HEK293T (cell line): Measurements from ENCODE around the gene NDUFAF8.

Source experiments
- CTCF ChIA-PET: fragments of 350-600 bp; formaldehyde crosslinking; extraction: SDS; loops from one replicate; lab custom pipeline; 2021; ENCODE audit warnings: antibody characterized with exemption, inconsistent platforms; lab: Yijun Ruan, JAX
- POLR2A ChIA-PET: fragments of 350-600 bp; formaldehyde crosslinking; extraction: SDS; loops from one replicate; lab custom pipeline; 2020; ENCODE audit warnings: antibody characterized with exemption, inconsistent platforms; lab: Yijun Ruan, JAX
- DNase-seq: peaks from one replicate; pipeline ENCODE4 v3.0.0; 2012; ENCODE audit warnings: mixed read lengths; ENCODE audit errors: extremely low spot score
- ARNT ChIP-seq: fragments of 450-650 bp; IDR thresholded peaks from 2 replicates; pipeline ENCODE4 v1.6.1; 2017; ENCODE audit warnings: mild to moderate bottlenecking
- BHLHE40 ChIP-seq: fragments of 450-650 bp; IDR thresholded peaks from 2 replicates; pipeline ENCODE4 v1.6.1; 2016; ENCODE audit warnings: mild to moderate bottlenecking, moderate library complexity, borderline replicate concordance
- CTBP1 ChIP-seq: fragments of 450-650 bp; IDR thresholded peaks from 2 replicates; pipeline ENCODE4 v1.6.1; 2016; ENCODE audit warnings: borderline replicate concordance
- ELF4 ChIP-seq: fragments of 450-650 bp; IDR thresholded peaks from 2 replicates; pipeline ENCODE4 v1.6.1; 2017; ENCODE audit warnings: antibody characterized with exemption
- FOXA1 ChIP-seq: fragments of 450-650 bp; IDR thresholded peaks from 2 replicates; pipeline ENCODE4 v1.6.1; 2016; ENCODE audit warnings: mild to moderate bottlenecking
- FOXK2 ChIP-seq: fragments of 450-650 bp; IDR thresholded peaks from 2 replicates; pipeline ENCODE4 v1.6.1; 2016; ENCODE audit warnings: mild to moderate bottlenecking
- FOXM1 ChIP-seq: fragments of 450-650 bp; IDR thresholded peaks from 2 replicates; pipeline ENCODE4 v1.6.1; 2017; ENCODE audit warnings: mild to moderate bottlenecking, borderline replicate concordance
- HDGF ChIP-seq: fragments of 450-650 bp; IDR thresholded peaks from 2 replicates; pipeline ENCODE4 v1.6.1; 2017; ENCODE audit warnings: antibody characterized with exemption, borderline replicate concordance
- L3MBTL2 ChIP-seq: fragments of 450-650 bp; conservative IDR thresholded peaks from 2 replicates; pipeline ENCODE4 v1.6.1; 2016; ENCODE audit warnings: mild to moderate bottlenecking
- LEF1 ChIP-seq: fragments of 450-650 bp; IDR thresholded peaks from 2 replicates; pipeline ENCODE4 v1.6.1; 2017; ENCODE audit warnings: mild to moderate bottlenecking, borderline replicate concordance
- NFRKB ChIP-seq: fragments of 450-650 bp; IDR thresholded peaks from 2 replicates; pipeline ENCODE4 v1.6.1; 2016; ENCODE audit warnings: mild to moderate bottlenecking, moderate library complexity
- PKNOX1 ChIP-seq: fragments of 450-650 bp; IDR thresholded peaks from 2 replicates; pipeline ENCODE4 v1.6.1; 2016
- SP1 ChIP-seq: fragments of 450-650 bp; IDR thresholded peaks from 2 replicates; pipeline ENCODE4 v1.6.1; 2017
- SUZ12 ChIP-seq: fragments of 450-650 bp; IDR thresholded peaks from 2 replicates; pipeline ENCODE4 v1.6.1; 2016; ENCODE audit warnings: mild to moderate bottlenecking
- TARDBP ChIP-seq: fragments of 450-650 bp; IDR thresholded peaks from 2 replicates; pipeline ENCODE4 v1.6.1; 2016
- ZNF384 ChIP-seq: fragments of 450-650 bp; IDR thresholded peaks from 2 replicates; pipeline ENCODE4 v1.6.1; 2016

The NDUFAF8 gene

GRCh38 chr17:81231766-81232581 is 7.1 kb upstream of the NDUFAF8 start:
- DNase-seq = no peak
- TF ChIP-seq FOXA1 (no peak), TARDBP (no peak)
- ChIA-PET CTCF (interaction anchor here (1.6 kb wide), 1 partner anchor 89 kb away, joined by 5 read pairs; no protein-coding TSS in a partner anchor), POLR2A (interaction anchor here (3.4 kb wide), 1 partner anchor 9 kb away, joined by 13 read pairs; the partner anchor contains the start of gene CEP131)

GRCh38 chr17:81232616-81233241 is 6.4 kb upstream of the NDUFAF8 start:
- no peak for TF ChIP-seq ARNT
- no peak for TF ChIP-seq HDGF
- no peak for TF ChIP-seq FOXA1
- TF ChIP-seq ZNF384 = no peak
- TF ChIP-seq TARDBP = no peak
- no peak for TF ChIP-seq FOXK2
- TF ChIP-seq SP1 = no peak
- no peak for TF ChIP-seq FOXM1
- no peak for TF ChIP-seq SUZ12
- POLR2A ChIA-PET = interaction anchor here (3.4 kb wide), 1 partner anchor 10 kb away, joined by 13 read pairs; the partner anchor contains the start of gene CEP131
- no peak for DNase-seq
- CTCF ChIA-PET = interaction anchor here (1.6 kb wide), 1 partner anchor 90 kb away, joined by 5 read pairs; no protein-coding TSS in a partner anchor

GRCh38 chr17:81233316-81233715 is 5.8 kb upstream of the NDUFAF8 start:
- POLR2A ChIA-PET = interaction anchor here (3.4 kb wide), 1 partner anchor 10 kb away, joined by 13 read pairs; the partner anchor contains the start of gene CEP131
- DNase-seq = no peak

GRCh38 chr17:81233811-81234505 is 5.2 kb upstream of the NDUFAF8 start:
- CTCF ChIA-PET = no interaction called here
- POLR2A ChIA-PET = interaction anchor here (3.4 kb wide), 1 partner anchor 11 kb away, joined by 13 read pairs; the partner anchor contains the start of gene CEP131
- DNase-seq = no peak
- no peak for TF ChIP-seq ARNT
- no peak for TF ChIP-seq NFRKB
- TF ChIP-seq BHLHE40 = no peak
- TF ChIP-seq PKNOX1 = no peak
- no peak for TF ChIP-seq CTBP1
- no peak for TF ChIP-seq FOXK2
- TF ChIP-seq ZNF384 = no peak
- TF ChIP-seq FOXM1 = no peak
- TF ChIP-seq FOXA1 = no peak
- no peak for TF ChIP-seq LEF1
- TF ChIP-seq ELF4 = no peak

More at GRCh38 chr17:81233316-81233715, 5.8 kb upstream of the NDUFAF8 start:
- no peak for TF ChIP-seq CTBP1
- TF ChIP-seq SP1 = no peak
- no peak for TF ChIP-seq TARDBP
- no peak for TF ChIP-seq BHLHE40
- no peak for TF ChIP-seq L3MBTL2
- TF ChIP-seq ZNF384 = no peak
- CTCF ChIA-PET = no interaction called here

- ChIA-PET POLR2A (interaction anchor here (3.4 kb wide), 1 partner anchor 12 kb away, joined by 13 read pairs; the partner anchor contains the start of gene CEP131), CTCF (no interaction called here)
- DNase-seq = no peak
- no peak for TF ChIP-seq BHLHE40
These were observed 4.6 kb upstream of the NDUFAF8 start for GRCh38 chr17:81234506-81234855.

GRCh38 chr17:81234940-81235821 is 3.9 kb upstream of the NDUFAF8 start:
- POLR2A ChIA-PET = interaction anchor here (1.0 to 3.4 kb wide), 2 partner anchors 12 kb away, joined by 3 to 13 read pairs; partner anchors contain the start of gene CEP131
- CTCF ChIA-PET = no interaction called here
- no peak for DNase-seq
- no peak for TF ChIP-seq PKNOX1
- no peak for TF ChIP-seq SUZ12
- no peak for TF ChIP-seq HDGF
